IMR-90 (cell line): ENCODE measurements around the gene ROBO1. TPM values are rescaled to one million over a fixed set of nuclear protein-coding genes. Genes with fewer than 3 reads are reported as not detected.
A peak's percentile ranks its signal among the peaks of the same experiment; 100 is the strongest.

Source experiments
- ATAC-seq: fragments of 200-7000 bp; cut with Tn5 transposase; 2 replicates; pipeline ENCODE4 v1.9.1; 2020; ENCODE audit warnings: low read depth, mild to moderate bottlenecking, moderate library complexity
- BruUV-seq: library from RNA; stranded (reverse); fragments of 400-500 nt; replicated peaks from 2 replicates; lab custom pipeline; 2021; lab: Mats Ljungman, UMichigan
- CTCF ChIA-PET: fragments of 300-600 bp; formaldehyde crosslinking; extraction: SDS; loops from one replicate; lab custom pipeline; 2021; ENCODE audit warnings: antibody characterized with exemption; lab: Yijun Ruan, JAX
- POLR2A ChIA-PET: fragments of 300-600 bp; sonication (Branson Sonifier 250); formaldehyde crosslinking; loops from one replicate; lab custom pipeline; 2022; ENCODE audit warnings: antibody characterized with exemption; ENCODE audit not compliant: unreplicated experiment; lab: Charles Lee
- DNase-seq: peaks from one replicate; pipeline ENCODE4 v3.0.0; 2013
- H2AFZ ChIP-seq: replicated peaks from 2 replicates; pipeline ENCODE3; 2013; ENCODE audit warnings: low read length, mild to moderate bottlenecking; ENCODE audit not compliant: poor library complexity
- H2AK5ac ChIP-seq: 2 replicates; pipeline ENCODE4 v1.6.1; 2013; ENCODE audit warnings: low read depth, low read length, inconsistent platforms
- H2AK9ac ChIP-seq: replicated peaks from 2 replicates; pipeline ENCODE3; 2013; ENCODE audit warnings: mild to moderate bottlenecking, low read depth, low read length, moderate library complexity; ENCODE audit not compliant: poor library complexity
- H2BK120ac ChIP-seq: 2 replicates; pipeline ENCODE4 v1.6.1; 2013; ENCODE audit warnings: low read depth, low read length, inconsistent platforms
- H2BK15ac ChIP-seq: 3 replicates; pipeline ENCODE4 v1.6.1; 2013; ENCODE audit warnings: low read depth, low read length, inconsistent platforms
- H2BK20ac ChIP-seq: 2 replicates; pipeline ENCODE4 v1.6.1; 2013; ENCODE audit warnings: low read depth, mild to moderate bottlenecking, inconsistent platforms, low read length, moderate library complexity
- H2BK5ac ChIP-seq: 2 replicates; pipeline ENCODE4 v1.6.1; 2013; ENCODE audit warnings: mild to moderate bottlenecking, low read depth, low read length, inconsistent platforms; ENCODE audit not compliant: poor library complexity, severe bottlenecking
- H3K14ac ChIP-seq: replicated peaks from 2 replicates; pipeline ENCODE4 v1.6.1; 2013; ENCODE audit warnings: low read depth, low read length, inconsistent platforms
- H3K18ac ChIP-seq: 2 replicates; pipeline ENCODE4 v1.6.1; 2013; ENCODE audit warnings: low read depth, low read length, control low read depth
- H3K23ac ChIP-seq: 2 replicates; pipeline ENCODE4 v1.6.1; 2013; ENCODE audit warnings: low read depth, low read length, inconsistent platforms
- H3K27ac ChIP-seq: 2 replicates; pipeline ENCODE4 v1.5.1; 2013; ENCODE audit warnings: mild to moderate bottlenecking, control low read depth, low read length; ENCODE audit not compliant: insufficient read depth
- H3K27me3 ChIP-seq: 2 replicates; pipeline ENCODE4 v1.6.1; 2013; ENCODE audit warnings: low read length; ENCODE audit not compliant: control insufficient read depth, insufficient read depth
- H3K36me3 ChIP-seq: 2 replicates; pipeline ENCODE4 v1.6.1; 2013; ENCODE audit warnings: low read length, mixed read lengths; ENCODE audit not compliant: control insufficient read depth, insufficient read depth
- H3K4ac ChIP-seq: 2 replicates; pipeline ENCODE4 v1.6.1; 2013; ENCODE audit warnings: low read depth, low read length, inconsistent platforms
- H3K4me1 ChIP-seq: 2 replicates; pipeline ENCODE4 v1.6.1; 2013; ENCODE audit warnings: low read length, mixed read lengths; ENCODE audit not compliant: control insufficient read depth, insufficient read depth
- H3K4me2 ChIP-seq: 2 replicates; pipeline ENCODE4 v1.6.1; 2013; ENCODE audit warnings: low read depth, mild to moderate bottlenecking, control low read depth, low read length, moderate library complexity
- H3K4me3 ChIP-seq: 2 replicates; pipeline ENCODE4 v1.5.1; 2013; ENCODE audit warnings: low read depth, mild to moderate bottlenecking, control low read depth, low read length, moderate library complexity; ENCODE audit not compliant: insufficient read depth
- H3K56ac ChIP-seq: 2 replicates; pipeline ENCODE4 v1.6.1; 2013; ENCODE audit warnings: low read length, inconsistent platforms; ENCODE audit not compliant: insufficient read depth; ENCODE audit errors: extremely low read depth
- H3K79me1 ChIP-seq, 2 experiments: 2 replicates each; pipeline ENCODE4 v1.6.1; 2013; ENCODE audit warnings: low read length in 2 of 2, inconsistent platforms in 1 of 2, low read depth in 1 of 2
- H3K9ac ChIP-seq: 2 replicates; pipeline ENCODE4 v1.6.1; 2013; ENCODE audit warnings: low read depth, low read length, control low read depth
- H3K9me1 ChIP-seq: 2 replicates; pipeline ENCODE4 v1.6.1; 2013; ENCODE audit warnings: low read length, inconsistent platforms; ENCODE audit not compliant: insufficient read depth
- H3K9me3 ChIP-seq: 2 replicates; pipeline ENCODE4 v1.6.1; 2013; ENCODE audit warnings: low read length; ENCODE audit not compliant: control insufficient read depth, insufficient read depth
- H4K20me1 ChIP-seq: 2 replicates; pipeline ENCODE4 v1.6.1; 2013; ENCODE audit warnings: low read length, inconsistent platforms; ENCODE audit not compliant: insufficient read depth
- H4K5ac ChIP-seq: 2 replicates; pipeline ENCODE4 v1.6.1; 2013; ENCODE audit warnings: mild to moderate bottlenecking, low read depth, low read length, control low read depth
- H4K8ac ChIP-seq, 2 experiments: 2 replicates each; pipeline ENCODE4 v1.6.1; 2013; ENCODE audit warnings: low read depth in 2 of 2, low read length in 2 of 2, control low read depth in 1 of 2, inconsistent platforms in 1 of 2
- H4K91ac ChIP-seq: 2 replicates; pipeline ENCODE4 v1.6.1; 2013; ENCODE audit warnings: low read depth, low read length, inconsistent platforms; ENCODE audit not compliant: insufficient read depth
- CEBPB ChIP-seq: IDR thresholded peaks from 2 replicates; pipeline ENCODE4 v1.6.1; 2012; ENCODE audit warnings: low read depth, low read length, improper control_type of control experiment
- MAFK ChIP-seq: IDR thresholded peaks from 2 replicates; pipeline ENCODE4 v1.6.1; 2012; ENCODE audit warnings: low read depth, low read length, improper control_type of control experiment
- WGBS, 2 experiments: methylation state at CpG; one replicate each; pipeline versions ENCODE4 v1.1.5 to v1.1.7; 2013; ENCODE audit warnings: missing lambda C conversion rate in 2 of 2; ENCODE audit not compliant: insufficient read length in 1 of 2; ENCODE audit errors: extremely low coverage in 2 of 2; 5-methylcytosine and 5-hydroxymethylcytosine counted together
- dilution Hi-C: fragments of 300-500 bp; cut with HindIII; formaldehyde crosslinking; loops from one replicate; pipeline ENCODE4 v1.14.3; 2018; ENCODE audit warnings: low sequenced_read_pairs; ENCODE audit not compliant: unreplicated experiment
- in situ Hi-C: fragments of 300-500 bp; cut with MboI; formaldehyde crosslinking; loops from 3 replicates; pipeline ENCODE4 v1.14.3; 2019; ENCODE audit warnings: low sequenced_read_pairs, inconsistent platforms, mixed read lengths
- intact Hi-C: fragments of 100-400 bp; cut with micrococcal nuclease; formaldehyde crosslinking; loops from 2 replicates; pipeline ENCODE4 v1.10.0; 2022
- polyA plus RNA-seq, 3 experiments: library from polyadenylated mRNA; depleted of rRNA; stranded (reverse); fragments of >200 nt; gene quantifications; 2 replicates each; pipeline ENCODE4 v1.2.3, GENCODE V29; 2012; ENCODE audit warnings: low replicate concordance in 1 of 3
- total RNA-seq: library from RNA; depleted of rRNA; stranded (reverse); fragments of >200 nt; gene quantifications from 2 replicates; pipeline ENCODE4 v1.2.3, GENCODE V29; 2012
- TF ChIP-seq, protein P1 (sequence below): fragments of 150-350 bp; IDR thresholded peaks from 2 replicates; pipeline ENCODE4 v1.6.1; 2017; ENCODE audit warnings: mild to moderate bottlenecking, antibody characterized with exemption, low read length, low read depth

Gene ROBO1
- total and polyA plus RNA-seq, 2 of the 4 experiments (the other 2 are of a cell fraction) = 24.1 to 53.9 TPM

DNA sequence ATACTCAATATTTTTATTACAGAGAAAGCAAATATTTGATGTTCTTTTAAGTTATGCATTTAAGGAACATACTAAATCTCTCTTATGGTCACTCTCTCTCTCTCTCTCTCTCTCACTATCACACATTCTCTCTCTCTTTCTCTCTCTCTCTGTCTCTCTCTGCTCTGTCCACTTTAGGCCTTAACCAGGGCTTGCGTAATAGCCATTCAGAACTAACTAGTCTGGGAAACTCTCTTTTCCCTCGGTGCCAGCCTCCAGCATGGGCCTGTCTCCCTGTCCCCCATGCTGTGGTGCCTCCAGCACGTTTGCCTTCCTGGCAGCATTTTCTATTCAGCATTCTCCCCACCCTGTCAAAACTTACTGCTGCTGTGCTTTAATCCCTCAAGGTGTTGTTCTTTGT is 389.7 kb downstream of the ROBO1 start:
- Histone ChIP-seq H3K56ac (no peak overlapping the region), H3K79me1 (no peaks in the 10 kb centered on the region), H2BK5ac (no peak overlapping the region), H3K14ac (no peak overlapping the region), H3K36me3 (no peaks in the 10 kb centered on the region), H3K4me2 (no peak overlapping the region), H4K5ac (no peak overlapping the region), H2BK120ac (no peak overlapping the region), H2BK15ac (no peak overlapping the region), H4K91ac (no peak overlapping the region), H3K9me1 (no peaks in the 10 kb centered on the region), H3K9ac (no peak overlapping the region), H4K8ac (no peak overlapping the region), H2AK5ac (no peak overlapping the region), H3K4me1 (no peaks in the 10 kb centered on the region), H3K4me3 (no peak overlapping the region), H3K23ac (no peak overlapping the region), H3K27me3 (no peaks in the 10 kb centered on the region), H4K20me1 (no peaks in the 10 kb centered on the region), H2AK9ac (no peak overlapping the region), H2AFZ (no peak overlapping the region), H3K9me3 (no peaks in the 10 kb centered on the region), H2BK20ac (no peak overlapping the region), H3K18ac (no peak overlapping the region), H3K27ac (no peak overlapping the region), H3K4ac (no peak overlapping the region)
- intact Hi-C loops (no loop called here), dilution Hi-C loops (no loop called here), in situ Hi-C loops (no loop called here)
- BruUV-seq = no TSS peak
- CTCF ChIA-PET = no interaction called here
- no CpG with 5 or more reads among the region's 3 CpGs for WGBS, 2 experiments
- POLR2A ChIA-PET = no interaction called here
- DNase-seq (no peak), ATAC-seq (no peak)
- TF ChIP-seq CEBPB (peak; percentile 68), MAFK (no peak)
- TF ChIP-seq, protein P1, sequence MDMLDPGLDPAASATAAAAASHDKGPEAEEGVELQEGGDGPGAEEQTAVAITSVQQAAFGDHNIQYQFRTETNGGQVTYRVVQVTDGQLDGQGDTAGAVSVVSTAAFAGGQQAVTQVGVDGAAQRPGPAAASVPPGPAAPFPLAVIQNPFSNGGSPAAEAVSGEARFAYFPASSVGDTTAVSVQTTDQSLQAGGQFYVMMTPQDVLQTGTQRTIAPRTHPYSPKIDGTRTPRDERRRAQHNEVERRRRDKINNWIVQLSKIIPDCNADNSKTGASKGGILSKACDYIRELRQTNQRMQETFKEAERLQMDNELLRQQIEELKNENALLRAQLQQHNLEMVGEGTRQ = no peak
